HG03175 (cell line): ENCODE data around the gene ATP8B4.
"Not testable (repeated sequence)": the region's sequence is repeated elsewhere in the genome, so short reads cannot be mapped to it uniquely, and the experiment has no call there.

Experiments used
- ATAC-seq: cut with Tn5 transposase; IDR thresholded peaks from one replicate; pipeline ENCODE4 v1.9.1; 2021; ENCODE audit warnings: mild to moderate bottlenecking, moderate library complexity; ENCODE audit not compliant: unreplicated experiment

ATP8B4 gene

DNA sequence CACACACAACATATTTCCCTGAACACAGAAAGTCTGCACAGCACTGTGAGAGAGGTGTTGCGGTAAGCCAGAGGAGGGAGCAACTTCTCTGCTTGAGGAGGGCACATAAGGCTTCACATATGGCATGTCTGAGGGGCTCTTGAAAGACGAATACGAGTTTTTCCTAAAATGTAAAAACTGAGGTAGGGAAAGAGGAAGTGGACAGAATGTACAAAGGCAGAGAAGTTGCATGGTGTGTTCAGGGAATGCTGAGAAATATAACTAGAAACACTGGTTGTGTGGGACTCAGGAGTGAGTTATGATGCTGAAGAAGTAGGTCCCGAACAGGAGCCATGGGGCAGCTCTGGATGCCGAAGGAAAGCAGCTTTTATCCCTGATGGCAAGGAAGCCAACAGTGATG is 22.8 kb upstream of the ATP8B4 start:
- ATAC-seq, result no peak

DNA sequence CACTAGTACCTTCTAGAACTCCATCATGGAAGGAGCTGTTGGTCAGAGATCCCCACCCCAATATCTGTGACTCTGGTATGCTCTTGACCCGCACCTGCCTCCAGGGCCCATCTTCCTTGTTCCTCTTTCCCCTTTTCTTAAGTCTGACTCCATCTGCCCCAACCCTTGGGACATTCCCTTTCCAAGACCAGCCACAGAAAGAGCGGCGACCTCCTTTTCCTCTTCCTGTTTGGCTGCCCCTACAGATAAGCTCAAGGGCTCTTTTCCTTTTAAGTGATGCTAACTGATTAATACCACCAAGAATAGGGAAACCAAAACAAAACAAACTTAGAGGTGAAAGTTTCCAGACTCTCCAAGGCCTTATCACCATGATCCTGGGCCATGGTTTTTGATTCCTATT is 21.9 kb upstream of the ATP8B4 start:
- ATAC-seq, result no peak

DNA sequence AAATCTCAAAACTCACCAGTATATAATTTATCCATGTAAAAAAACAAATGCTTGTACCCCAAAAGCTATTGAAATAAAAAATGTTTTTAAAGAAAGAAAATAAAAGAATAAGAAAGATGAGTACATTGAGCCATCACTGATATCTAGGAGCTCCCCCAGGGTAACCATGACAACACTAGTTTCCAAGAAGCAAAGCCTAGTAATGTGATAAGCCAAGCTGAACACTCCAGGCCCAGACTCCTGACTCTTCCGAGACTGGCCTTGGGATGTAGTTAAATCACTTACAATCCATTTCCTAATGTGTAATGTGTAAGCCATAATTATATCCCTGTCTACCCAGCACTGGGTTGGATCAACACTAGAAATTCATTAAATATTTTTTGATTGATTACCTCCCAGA is 21.1 kb upstream of the ATP8B4 start:
- ATAC-seq, result no peak

- no peak for ATAC-seq
These were observed 19.4 kb upstream of the ATP8B4 start for GRCh38 chr15:50138391-50138790.

DNA sequence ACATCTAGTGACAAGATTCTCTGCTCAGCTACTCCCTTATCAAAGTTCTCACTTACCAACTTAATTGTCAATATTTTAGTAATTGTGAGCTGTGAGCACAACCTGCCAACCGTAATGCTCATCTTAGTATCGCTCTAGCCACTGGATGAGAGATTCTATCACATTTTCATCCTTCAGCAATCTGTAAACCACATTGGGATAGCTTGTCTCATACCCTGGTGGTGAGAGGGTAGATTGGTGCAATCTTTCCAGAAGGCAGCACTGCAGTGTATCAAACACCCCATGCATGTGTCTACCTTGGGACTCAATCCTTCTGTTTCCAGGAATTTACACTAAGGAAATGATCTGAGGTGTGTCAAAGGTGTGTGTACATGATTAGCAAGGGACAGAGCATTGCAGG is 18.9 kb upstream of the ATP8B4 start:
- ATAC-seq, result no peak

DNA sequence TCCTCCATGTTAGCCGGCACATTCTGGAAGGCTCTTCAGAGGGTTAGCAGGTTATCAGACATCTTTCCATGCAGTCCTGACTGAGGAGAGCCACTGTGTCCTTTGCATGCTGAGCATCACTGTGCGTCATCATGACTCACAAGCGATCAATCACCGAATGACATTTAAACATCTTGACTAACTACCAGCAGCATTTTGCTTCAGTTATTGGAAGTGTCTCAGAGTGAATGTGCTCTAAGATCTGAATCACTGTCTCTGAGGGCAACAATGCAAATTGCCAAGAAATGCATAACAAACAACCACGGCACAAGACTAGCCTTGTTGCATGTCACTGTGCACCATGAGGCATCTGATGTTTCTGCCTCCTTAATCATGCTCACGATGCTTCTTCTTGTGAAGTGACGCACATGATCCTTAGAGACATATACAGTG is 18.3 kb upstream of the ATP8B4 start:
- no peak for ATAC-seq

DNA sequence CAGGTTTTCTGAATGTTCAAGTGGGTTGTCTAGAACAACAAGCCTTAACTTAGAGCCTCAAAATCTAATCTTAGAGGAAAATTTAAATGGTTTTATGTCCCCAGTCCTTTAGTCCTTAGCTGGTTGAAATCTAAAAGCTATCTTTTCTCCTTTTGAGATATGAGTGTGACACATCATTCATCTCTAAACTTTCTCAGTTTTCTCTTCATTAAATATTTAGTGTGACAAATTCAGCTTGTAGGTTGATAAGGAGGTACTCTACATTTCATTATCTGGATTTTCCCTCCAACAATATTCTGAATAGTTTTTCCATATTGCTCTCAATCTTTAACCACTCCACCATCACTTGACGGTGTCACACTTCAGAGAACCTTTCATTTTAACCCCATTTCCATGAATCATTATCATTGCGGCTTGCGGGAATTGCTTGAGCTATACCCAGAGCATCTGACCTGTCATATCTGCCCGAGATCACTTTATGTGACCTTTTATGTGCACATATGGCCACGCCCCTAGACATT is 16.1 kb upstream of the ATP8B4 start:
- ATAC-seq, result peak; percentile 69

- peak; percentile 61 for ATAC-seq
These were observed 15.5 kb upstream of the ATP8B4 start for GRCh38 chr15:50134524-50135024.

GRCh38 chr15:50132251-50132984 is 13.4 kb upstream of the ATP8B4 start:
- not testable (repeated sequence) for ATAC-seq

DNA sequence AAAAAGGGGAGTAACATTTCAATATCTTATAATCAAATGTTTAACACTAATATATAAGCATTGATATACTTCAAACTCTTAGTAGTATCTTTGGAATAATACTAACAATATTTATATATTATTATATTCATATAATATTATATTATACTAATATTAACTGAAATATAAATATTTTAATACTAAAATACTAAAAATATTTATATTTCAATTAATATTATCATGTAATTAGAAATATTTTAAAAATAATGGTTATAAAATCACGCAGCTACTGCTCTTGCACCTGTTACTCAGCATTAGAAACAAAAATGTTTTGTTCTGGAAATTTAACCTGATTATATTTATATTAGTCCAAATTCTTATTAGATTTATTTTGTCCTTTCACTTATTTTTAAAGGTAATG is 12.6 kb upstream of the ATP8B4 start:
- ATAC-seq, result no peak

GRCh38 chr15:50128266-50128665 is 9.2 kb upstream of the ATP8B4 start:
- ATAC-seq, result no peak

- ATAC-seq, result no peak
These were observed 8.3 kb upstream of the ATP8B4 start for GRCh38 chr15:50127255-50127777.

GRCh38 chr15:50126072-50126471 is 7.0 kb upstream of the ATP8B4 start:
- no peak for ATAC-seq

GRCh38 chr15:50124631-50125030 is 5.6 kb upstream of the ATP8B4 start:
- ATAC-seq, result no peak

- no peak for ATAC-seq
These were observed 5.0 kb upstream of the ATP8B4 start for GRCh38 chr15:50123861-50124557.

DNA sequence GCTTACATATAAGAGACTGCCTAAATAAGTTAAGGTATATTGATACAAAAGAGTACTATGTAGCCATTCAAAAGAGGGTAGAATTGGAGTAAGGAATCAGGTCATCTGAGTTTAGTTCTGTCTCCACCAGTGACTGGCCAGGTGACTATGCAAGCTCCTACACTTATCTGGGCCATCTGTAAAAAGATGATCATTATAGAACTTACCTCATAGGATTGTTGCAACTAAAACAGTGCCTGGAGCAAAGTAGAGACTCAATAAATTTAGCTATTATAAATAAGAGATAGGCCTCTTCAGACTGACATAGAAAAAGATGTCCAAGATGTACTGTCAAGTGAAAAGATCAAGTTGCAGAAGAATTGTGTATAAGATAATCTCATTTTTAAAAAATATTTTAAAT is 1.7 kb upstream of the ATP8B4 start:
- ATAC-seq, result no peak

GRCh38 chr15:50117431-50118027 is 1.5 kb downstream of the ATP8B4 start:
- no peak for ATAC-seq

DNA sequence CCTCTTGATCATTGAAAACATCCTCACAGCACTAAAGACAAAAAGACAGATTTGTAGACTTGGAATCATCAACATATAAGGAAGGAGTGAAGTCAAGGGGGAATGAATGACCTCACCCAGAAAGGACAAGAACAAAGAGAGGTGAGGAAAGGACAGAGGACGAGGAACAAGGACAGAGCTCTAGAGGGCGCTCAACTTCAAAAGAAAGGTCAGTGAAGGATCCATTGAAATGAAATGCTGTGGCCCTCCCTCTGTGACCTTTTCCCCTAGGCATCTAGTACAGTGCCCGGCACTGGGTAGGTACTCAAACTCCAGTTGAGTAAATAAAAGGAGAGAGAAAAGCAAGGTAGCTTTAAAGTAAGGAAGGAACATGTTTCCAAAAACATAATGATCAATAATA is 2.6 kb downstream of the ATP8B4 start:
- ATAC-seq, result no peak

DNA sequence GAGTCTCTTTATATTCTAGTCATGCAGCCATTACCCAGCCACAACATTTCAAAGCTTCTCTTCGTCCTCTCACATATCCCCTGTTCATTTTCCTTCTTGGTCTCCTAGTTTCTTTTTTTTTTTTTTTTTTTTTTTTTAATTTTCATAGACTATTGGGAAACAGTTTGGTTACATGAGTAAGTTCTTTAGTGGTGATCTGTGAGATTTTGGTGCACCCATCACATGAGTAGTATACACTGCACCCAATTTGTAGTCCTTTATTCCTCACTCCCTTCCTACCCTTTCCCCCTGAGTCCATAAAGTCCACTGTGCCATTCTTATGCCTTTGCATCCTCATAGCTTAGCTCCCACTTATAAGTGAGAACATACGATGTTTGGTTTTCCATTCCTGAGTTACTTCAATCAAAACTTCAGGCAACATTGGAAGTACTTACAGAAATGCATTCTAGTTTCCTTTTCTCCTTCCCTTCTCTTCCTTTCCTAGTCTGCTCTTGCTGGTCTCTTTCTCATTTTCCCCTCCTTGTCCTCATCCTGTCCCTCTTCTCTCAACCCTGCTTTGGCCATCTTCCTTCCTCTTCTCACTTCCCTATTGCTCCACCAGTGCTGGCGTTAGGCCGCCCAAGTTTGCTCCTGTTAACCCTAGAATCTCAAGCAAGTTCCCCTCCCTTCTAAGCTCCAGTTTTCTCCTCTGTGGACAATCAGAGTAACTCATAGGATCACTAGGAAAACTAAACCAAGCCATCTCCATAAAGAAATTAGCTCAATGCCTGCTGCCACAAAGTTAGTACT is 4.8 kb downstream of the ATP8B4 start:
- ATAC-seq, result no peak

- ATAC-seq, result no peak
These were observed 5.9 kb downstream of the ATP8B4 start for GRCh38 chr15:50113187-50113505.
